Measurements from ENCODE around the gene ENPP1.

The ENPP1 gene

DNA sequence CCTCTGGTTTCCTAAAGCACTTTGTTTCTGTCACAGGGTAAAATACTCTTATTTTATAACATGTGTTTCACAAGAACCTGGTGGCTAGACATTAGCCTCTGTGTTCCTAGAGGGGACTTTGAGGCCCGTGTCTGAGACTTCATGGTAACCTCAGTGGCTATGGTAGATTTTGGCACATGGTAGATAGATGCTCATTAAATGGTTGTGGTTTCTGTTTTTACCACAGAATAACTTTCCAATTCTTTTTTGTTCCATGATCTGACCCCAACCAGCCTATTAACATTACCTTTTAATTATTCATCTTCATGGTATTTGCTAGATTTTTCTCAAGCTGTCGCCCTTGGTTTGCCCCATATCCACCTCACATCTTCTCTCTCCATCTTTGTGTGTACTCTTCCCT, 109.0 kb downstream of the ENPP1 start:
- TF ChIP-seq CTCF (IDR thresholded peaks at IDR 0.05; ENCODE audit: low read length) (no peak), EZH2 (IDR thresholded peaks at IDR 0.05; ENCODE audit: borderline replicate concordance, low read length) (no peak)
- no peaks in the 10 kb centered on the region for H3K27me3 ChIP-seq (ENCODE audit: insufficient read depth, low read length)
- H3F3A ChIP-seq (ENCODE audit: insufficient read depth, low read length), result no peaks in the 10 kb centered on the region
- no peaks in the 10 kb centered on the region for H3K9me2 ChIP-seq (ENCODE audit: low read depth, low read length)
- no peak overlapping the region for H3K4me3 ChIP-seq (ENCODE audit: low read depth, low read length, poor library complexity, severe bottlenecking)
- no peak overlapping the region for H3K4me2 ChIP-seq (ENCODE audit: low read length)
- H3K4me1 ChIP-seq (ENCODE audit: insufficient read depth, low read length, severe bottlenecking), result no peaks in the 10 kb centered on the region
- no peaks in the 10 kb centered on the region for H3K9me3 ChIP-seq (ENCODE audit: low read length)
- no peaks in the 10 kb centered on the region for H3K36me3 ChIP-seq (ENCODE audit: insufficient read depth, low read length)
- H4K20me1 ChIP-seq (ENCODE audit: insufficient read depth, low read length), result no peaks in the 10 kb centered on the region
- no peak overlapping the region for H2AFZ ChIP-seq (ENCODE audit: low read length)
- no peaks in the 10 kb centered on the region for H3K79me2 ChIP-seq (ENCODE audit: insufficient read depth, low read length)
- no peak overlapping the region for H3K27ac ChIP-seq (ENCODE audit: low read depth, low read length, poor library complexity, severe bottlenecking)
- no peak overlapping the region for H3K9ac ChIP-seq (ENCODE audit: low read length)

- no peaks in the 10 kb centered on the region for H3K9me3 ChIP-seq (ENCODE audit: low read length)
- no peak overlapping the region for H2AFZ ChIP-seq (ENCODE audit: low read length)
- H3K4me1 ChIP-seq (ENCODE audit: insufficient read depth, low read length, severe bottlenecking), result no peaks in the 10 kb centered on the region
- H3K9ac ChIP-seq (ENCODE audit: low read length), result no peak overlapping the region
- no peak overlapping the region for H3K4me2 ChIP-seq (ENCODE audit: low read length)
- H3K9me2 ChIP-seq (ENCODE audit: low read depth, low read length), result no peaks in the 10 kb centered on the region
- H3K27ac ChIP-seq (ENCODE audit: low read depth, low read length, poor library complexity, severe bottlenecking), result no peak overlapping the region
- no peaks in the 10 kb centered on the region for H3K36me3 ChIP-seq (ENCODE audit: insufficient read depth, low read length)
- no peaks in the 10 kb centered on the region for H3F3A ChIP-seq (ENCODE audit: insufficient read depth, low read length)
- H3K79me2 ChIP-seq (ENCODE audit: insufficient read depth, low read length), result no peaks in the 10 kb centered on the region
- no peaks in the 10 kb centered on the region for H3K27me3 ChIP-seq (ENCODE audit: insufficient read depth, low read length)
- no peaks in the 10 kb centered on the region for H4K20me1 ChIP-seq (ENCODE audit: insufficient read depth, low read length)
- TF ChIP-seq EZH2 (IDR thresholded peaks at IDR 0.05; ENCODE audit: borderline replicate concordance, low read length) (no peak), CTCF (IDR thresholded peaks at IDR 0.05; ENCODE audit: low read length) (no peak)
- no peak overlapping the region for H3K4me3 ChIP-seq (ENCODE audit: low read depth, low read length, poor library complexity, severe bottlenecking)
Observed at GRCh38 chr6:131917318-131917717, 109.5 kb downstream of the ENPP1 start.

DNA sequence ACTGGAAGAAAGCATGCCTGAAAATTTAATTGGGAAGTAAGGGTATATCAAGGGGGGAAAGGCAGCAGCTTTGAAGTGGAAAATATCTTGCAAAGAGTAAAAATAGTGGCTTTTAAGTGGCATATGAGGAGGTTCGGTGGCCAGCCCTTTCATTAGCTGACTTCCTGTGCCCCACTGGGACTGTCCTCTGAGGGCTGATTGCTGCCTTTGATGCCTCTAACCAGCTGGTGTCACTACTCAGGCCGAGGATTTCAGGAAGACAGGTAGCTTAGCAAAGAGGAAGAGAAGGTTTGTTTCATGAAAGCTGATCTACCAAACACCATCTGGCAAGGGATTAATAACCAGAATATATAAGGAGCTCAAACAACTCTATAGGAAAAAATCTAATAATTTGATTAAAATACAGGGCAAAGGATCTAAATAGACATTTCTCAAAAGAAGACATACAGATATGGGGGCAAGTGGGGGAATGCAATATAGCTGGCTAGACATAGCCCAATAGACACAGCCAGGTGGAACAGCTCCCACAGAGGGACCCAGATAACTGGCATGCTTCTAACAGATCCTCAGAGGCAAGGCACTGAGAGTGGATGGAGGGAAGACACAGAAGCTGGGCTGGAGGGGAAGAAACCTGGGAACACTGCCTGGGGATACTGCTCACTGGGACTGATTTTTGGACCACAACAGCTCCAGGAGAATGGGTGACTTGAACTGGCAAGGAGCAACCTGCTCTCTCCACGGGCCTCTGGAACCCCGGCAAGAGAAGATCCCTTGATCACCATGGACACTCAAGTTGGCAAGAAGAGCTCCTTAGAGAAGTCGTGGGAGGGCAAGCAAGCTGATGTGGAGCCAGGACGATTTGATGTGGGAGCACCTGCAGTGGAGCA, 110.2 kb downstream of the ENPP1 start:
- no peaks in the 10 kb centered on the region for H3K4me1 ChIP-seq (ENCODE audit: insufficient read depth, low read length, severe bottlenecking)
- H3K27me3 ChIP-seq (ENCODE audit: insufficient read depth, low read length), result no peaks in the 10 kb centered on the region
- no peaks in the 10 kb centered on the region for H3K9me2 ChIP-seq (ENCODE audit: low read depth, low read length)
- no peak overlapping the region for H2AFZ ChIP-seq (ENCODE audit: low read length)
- H3K36me3 ChIP-seq (ENCODE audit: insufficient read depth, low read length), result no peaks in the 10 kb centered on the region
- no peak overlapping the region for H3K4me2 ChIP-seq (ENCODE audit: low read length)
- H3K27ac ChIP-seq (ENCODE audit: low read depth, low read length, poor library complexity, severe bottlenecking), result no peak overlapping the region
- H3K79me2 ChIP-seq (ENCODE audit: insufficient read depth, low read length), result no peaks in the 10 kb centered on the region
- TF ChIP-seq CTCF (IDR thresholded peaks at IDR 0.05; ENCODE audit: low read length) (no peak), EZH2 (IDR thresholded peaks at IDR 0.05; ENCODE audit: borderline replicate concordance, low read length) (no peak)
- no peaks in the 10 kb centered on the region for H3F3A ChIP-seq (ENCODE audit: insufficient read depth, low read length)
- H4K20me1 ChIP-seq (ENCODE audit: insufficient read depth, low read length), result no peaks in the 10 kb centered on the region
- H3K9ac ChIP-seq (ENCODE audit: low read length), result no peak overlapping the region
- no peak overlapping the region for H3K4me3 ChIP-seq (ENCODE audit: low read depth, low read length, poor library complexity, severe bottlenecking)
- no peaks in the 10 kb centered on the region for H3K9me3 ChIP-seq (ENCODE audit: low read length)

Data from OCI-LY1 (cell line).